Liver (tissue), 3 donors: ENCODE results near the gene UNCX.

Source experiments
- EGR1 ChIP-seq, 2 donors: IDR thresholded peaks; 2 replicates each; pipeline ENCODE4 v1.6.1; 2016 to 2018; ENCODE audit warnings: antibody characterized with exemption in 2 of 2, low read depth in 2 of 2
- GABPA ChIP-seq, 2 donors: IDR thresholded peaks in 1 of 2; conservative IDR thresholded peaks in 1 of 2; 2 replicates each; pipeline ENCODE4 v1.6.1; 2016; ENCODE audit warnings: antibody characterized with exemption in 2 of 2, mild to moderate bottlenecking in 1 of 2, moderate library complexity in 1 of 2
- HNF4A ChIP-seq, 2 donors: conservative IDR thresholded peaks; 2 replicates each; pipeline ENCODE4 v1.6.1; 2016; ENCODE audit warnings: antibody characterized with exemption in 2 of 2, mild to moderate bottlenecking in 2 of 2
- JUND ChIP-seq, 2 donors: IDR thresholded peaks; 2 replicates each; pipeline ENCODE4 v1.6.1; 2016; ENCODE audit warnings: antibody characterized with exemption in 2 of 2
- RAD21 ChIP-seq, 2 donors: IDR thresholded peaks; 2 replicates each; pipeline ENCODE4 v1.6.1; 2016; ENCODE audit warnings: antibody characterized with exemption in 2 of 2, mild to moderate bottlenecking in 2 of 2
- RXRA ChIP-seq, 2 donors: IDR thresholded peaks; 2 replicates each; pipeline ENCODE4 v1.6.1; 2017 to 2018; ENCODE audit warnings: antibody characterized with exemption in 2 of 2, mild to moderate bottlenecking in 1 of 2
- SP1 ChIP-seq: IDR thresholded peaks from 2 replicates; pipeline ENCODE4 v1.6.1; 2018; ENCODE audit warnings: antibody characterized with exemption, mild to moderate bottlenecking
- TAF1 ChIP-seq: conservative IDR thresholded peaks from 2 replicates; pipeline ENCODE4 v1.6.1; 2016; ENCODE audit warnings: antibody characterized with exemption, mild to moderate bottlenecking
- YY1 ChIP-seq: IDR thresholded peaks from 2 replicates; pipeline ENCODE4 v1.6.1; 2016; ENCODE audit warnings: antibody characterized with exemption, mild to moderate bottlenecking
- TF ChIP-seq, protein P1 (sequence below): IDR thresholded peaks from 2 replicates; pipeline ENCODE4 v1.6.1; 2016; ENCODE audit warnings: antibody characterized with exemption
- TF ChIP-seq, protein P2 (sequence below): fragments of 150-350 bp; IDR thresholded peaks from 2 replicates; pipeline ENCODE4 v1.5.1; 2017; ENCODE audit warnings: improper control_type of control experiment, low read depth, low read length; ENCODE audit not compliant: missing input control
- TF ChIP-seq, protein P3 (sequence below): IDR thresholded peaks from 2 replicates; pipeline ENCODE4 v1.6.1; 2016; ENCODE audit warnings: antibody characterized with exemption
- TF ChIP-seq, protein P4 (sequence below): IDR thresholded peaks from 2 replicates; pipeline ENCODE4 v1.6.1; 2016; ENCODE audit warnings: antibody characterized with exemption
- TF ChIP-seq, protein P5 (sequence below): IDR thresholded peaks from 2 replicates; pipeline ENCODE4 v1.6.1; 2016; ENCODE audit warnings: antibody characterized with exemption, mild to moderate bottlenecking
- donor health status: healthy.
- donor health status: healthy.

DNA sequence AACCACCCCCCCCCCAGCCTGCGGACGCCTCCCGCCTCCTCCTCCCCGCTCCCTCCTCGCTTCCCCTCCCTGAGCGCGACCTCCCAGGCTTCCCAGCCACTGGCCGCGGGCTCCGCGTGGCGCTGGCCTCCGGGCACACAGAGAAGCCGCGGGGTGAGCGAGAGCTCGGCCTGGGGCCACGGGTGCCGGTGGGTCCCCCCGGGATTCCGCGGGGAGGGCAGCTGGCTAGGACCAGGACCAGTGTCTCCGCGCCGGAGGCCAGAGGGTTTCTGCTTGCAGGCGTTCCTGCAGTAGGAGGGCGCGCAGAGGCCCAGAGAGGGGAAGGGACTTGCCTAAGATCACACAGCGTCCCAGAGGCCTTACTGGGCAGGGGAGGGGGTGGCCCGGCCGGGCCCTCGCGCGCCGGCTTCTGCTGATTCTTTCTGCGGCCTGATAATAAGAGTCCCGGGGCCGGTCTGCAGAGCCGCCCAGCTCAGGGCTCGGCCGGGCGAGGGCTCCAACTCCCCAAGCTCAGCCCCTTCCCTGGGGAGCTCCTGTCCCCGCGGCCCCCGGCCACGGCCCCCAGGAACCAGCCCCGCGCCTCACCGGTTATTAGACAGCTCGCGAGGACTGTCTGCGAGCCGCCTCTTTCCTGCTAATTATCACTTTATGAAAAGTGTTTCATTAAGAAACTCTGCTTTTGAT is 10.1 kb downstream of the UNCX start:
- TF ChIP-seq, protein P1, sequence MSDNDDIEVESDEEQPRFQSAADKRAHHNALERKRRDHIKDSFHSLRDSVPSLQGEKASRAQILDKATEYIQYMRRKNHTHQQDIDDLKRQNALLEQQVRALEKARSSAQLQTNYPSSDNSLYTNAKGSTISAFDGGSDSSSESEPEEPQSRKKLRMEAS = no peak
- TF ChIP-seq HNF4A (conservative IDR thresholded peaks at IDR 0.05) (no peak), EGR1 (IDR thresholded peaks at IDR 0.05; ENCODE audit: low read depth in 2 of 2) (no peak), GABPA (IDR thresholded peaks at IDR 0.05 in 1 of 2, conservative IDR thresholded peaks at IDR 0.05 in 1 of 2) (no peak), SP1 (no peak), RAD21 (IDR thresholded peaks at IDR 0.05) (no peak), JUND (IDR thresholded peaks at IDR 0.05) (no peak), TAF1 (no peak), YY1 (no peak), RXRA (IDR thresholded peaks at IDR 0.05) (no peak)
- TF ChIP-seq, protein P2, sequence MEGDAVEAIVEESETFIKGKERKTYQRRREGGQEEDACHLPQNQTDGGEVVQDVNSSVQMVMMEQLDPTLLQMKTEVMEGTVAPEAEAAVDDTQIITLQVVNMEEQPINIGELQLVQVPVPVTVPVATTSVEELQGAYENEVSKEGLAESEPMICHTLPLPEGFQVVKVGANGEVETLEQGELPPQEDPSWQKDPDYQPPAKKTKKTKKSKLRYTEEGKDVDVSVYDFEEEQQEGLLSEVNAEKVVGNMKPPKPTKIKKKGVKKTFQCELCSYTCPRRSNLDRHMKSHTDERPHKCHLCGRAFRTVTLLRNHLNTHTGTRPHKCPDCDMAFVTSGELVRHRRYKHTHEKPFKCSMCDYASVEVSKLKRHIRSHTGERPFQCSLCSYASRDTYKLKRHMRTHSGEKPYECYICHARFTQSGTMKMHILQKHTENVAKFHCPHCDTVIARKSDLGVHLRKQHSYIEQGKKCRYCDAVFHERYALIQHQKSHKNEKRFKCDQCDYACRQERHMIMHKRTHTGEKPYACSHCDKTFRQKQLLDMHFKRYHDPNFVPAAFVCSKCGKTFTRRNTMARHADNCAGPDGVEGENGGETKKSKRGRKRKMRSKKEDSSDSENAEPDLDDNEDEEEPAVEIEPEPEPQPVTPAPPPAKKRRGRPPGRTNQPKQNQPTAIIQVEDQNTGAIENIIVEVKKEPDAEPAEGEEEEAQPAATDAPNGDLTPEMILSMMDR = no peak
- TF ChIP-seq, protein P3, sequence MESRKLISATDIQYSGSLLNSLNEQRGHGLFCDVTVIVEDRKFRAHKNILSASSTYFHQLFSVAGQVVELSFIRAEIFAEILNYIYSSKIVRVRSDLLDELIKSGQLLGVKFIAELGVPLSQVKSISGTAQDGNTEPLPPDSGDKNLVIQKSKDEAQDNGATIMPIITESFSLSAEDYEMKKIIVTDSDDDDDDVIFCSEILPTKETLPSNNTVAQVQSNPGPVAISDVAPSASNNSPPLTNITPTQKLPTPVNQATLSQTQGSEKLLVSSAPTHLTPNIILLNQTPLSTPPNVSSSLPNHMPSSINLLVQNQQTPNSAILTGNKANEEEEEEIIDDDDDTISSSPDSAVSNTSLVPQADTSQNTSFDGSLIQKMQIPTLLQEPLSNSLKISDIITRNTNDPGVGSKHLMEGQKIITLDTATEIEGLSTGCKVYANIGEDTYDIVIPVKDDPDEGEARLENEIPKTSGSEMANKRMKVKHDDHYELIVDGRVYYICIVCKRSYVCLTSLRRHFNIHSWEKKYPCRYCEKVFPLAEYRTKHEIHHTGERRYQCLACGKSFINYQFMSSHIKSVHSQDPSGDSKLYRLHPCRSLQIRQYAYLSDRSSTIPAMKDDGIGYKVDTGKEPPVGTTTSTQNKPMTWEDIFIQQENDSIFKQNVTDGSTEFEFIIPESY = no peak
- TF ChIP-seq, protein P4, sequence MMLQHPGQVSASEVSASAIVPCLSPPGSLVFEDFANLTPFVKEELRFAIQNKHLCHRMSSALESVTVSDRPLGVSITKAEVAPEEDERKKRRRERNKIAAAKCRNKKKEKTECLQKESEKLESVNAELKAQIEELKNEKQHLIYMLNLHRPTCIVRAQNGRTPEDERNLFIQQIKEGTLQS = no peak
- TF ChIP-seq, protein P5, sequence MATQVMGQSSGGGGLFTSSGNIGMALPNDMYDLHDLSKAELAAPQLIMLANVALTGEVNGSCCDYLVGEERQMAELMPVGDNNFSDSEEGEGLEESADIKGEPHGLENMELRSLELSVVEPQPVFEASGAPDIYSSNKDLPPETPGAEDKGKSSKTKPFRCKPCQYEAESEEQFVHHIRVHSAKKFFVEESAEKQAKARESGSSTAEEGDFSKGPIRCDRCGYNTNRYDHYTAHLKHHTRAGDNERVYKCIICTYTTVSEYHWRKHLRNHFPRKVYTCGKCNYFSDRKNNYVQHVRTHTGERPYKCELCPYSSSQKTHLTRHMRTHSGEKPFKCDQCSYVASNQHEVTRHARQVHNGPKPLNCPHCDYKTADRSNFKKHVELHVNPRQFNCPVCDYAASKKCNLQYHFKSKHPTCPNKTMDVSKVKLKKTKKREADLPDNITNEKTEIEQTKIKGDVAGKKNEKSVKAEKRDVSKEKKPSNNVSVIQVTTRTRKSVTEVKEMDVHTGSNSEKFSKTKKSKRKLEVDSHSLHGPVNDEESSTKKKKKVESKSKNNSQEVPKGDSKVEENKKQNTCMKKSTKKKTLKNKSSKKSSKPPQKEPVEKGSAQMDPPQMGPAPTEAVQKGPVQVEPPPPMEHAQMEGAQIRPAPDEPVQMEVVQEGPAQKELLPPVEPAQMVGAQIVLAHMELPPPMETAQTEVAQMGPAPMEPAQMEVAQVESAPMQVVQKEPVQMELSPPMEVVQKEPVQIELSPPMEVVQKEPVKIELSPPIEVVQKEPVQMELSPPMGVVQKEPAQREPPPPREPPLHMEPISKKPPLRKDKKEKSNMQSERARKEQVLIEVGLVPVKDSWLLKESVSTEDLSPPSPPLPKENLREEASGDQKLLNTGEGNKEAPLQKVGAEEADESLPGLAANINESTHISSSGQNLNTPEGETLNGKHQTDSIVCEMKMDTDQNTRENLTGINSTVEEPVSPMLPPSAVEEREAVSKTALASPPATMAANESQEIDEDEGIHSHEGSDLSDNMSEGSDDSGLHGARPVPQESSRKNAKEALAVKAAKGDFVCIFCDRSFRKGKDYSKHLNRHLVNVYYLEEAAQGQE = no peak
